ENCODE results near the gene SH2D2A. TPM values are rescaled to one million over a fixed set of nuclear protein-coding genes. Genes with fewer than 3 reads are reported as not detected.

The SH2D2A gene
- total RNA-seq, 2 experiments from 2014 or later = 134 to 138 TPM

DNA sequence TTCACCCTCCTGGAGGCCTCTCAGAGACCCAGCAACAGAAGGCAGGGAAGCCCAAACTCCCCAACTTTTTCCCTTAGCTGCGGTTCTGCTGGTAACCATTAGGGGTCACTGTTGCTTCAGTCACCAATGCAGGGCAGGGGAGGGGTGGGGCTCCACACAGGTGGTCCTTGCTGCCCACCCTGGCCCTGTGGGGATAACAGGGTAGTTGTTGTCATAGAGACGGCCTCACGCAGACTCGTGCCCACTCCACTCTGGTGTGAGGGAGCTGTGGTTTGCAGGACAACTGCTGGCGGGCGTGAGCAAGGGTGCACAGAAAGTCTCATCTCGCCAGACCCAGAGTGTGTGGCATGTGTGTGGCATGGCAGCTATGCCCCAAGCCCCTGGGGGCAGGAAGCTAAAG lies 22.3 kb upstream of the SH2D2A start:
- CTCF ChIA-PET = interaction anchor here (0.6 to 7.6 kb wide), 25 partner anchors 9 to 150 kb away, joined by 3 to 133 read pairs (median 5); partner anchors contain the start of genes INSRR, METTL25B, NTRK1 and PEAR1
- peaks cover 26% of the 10 kb centered on the region for H3K4me1 Mint-ChIP-seq (ENCODE audit: low read depth)
- H3K27ac Mint-ChIP-seq = no peak overlapping the region

DNA sequence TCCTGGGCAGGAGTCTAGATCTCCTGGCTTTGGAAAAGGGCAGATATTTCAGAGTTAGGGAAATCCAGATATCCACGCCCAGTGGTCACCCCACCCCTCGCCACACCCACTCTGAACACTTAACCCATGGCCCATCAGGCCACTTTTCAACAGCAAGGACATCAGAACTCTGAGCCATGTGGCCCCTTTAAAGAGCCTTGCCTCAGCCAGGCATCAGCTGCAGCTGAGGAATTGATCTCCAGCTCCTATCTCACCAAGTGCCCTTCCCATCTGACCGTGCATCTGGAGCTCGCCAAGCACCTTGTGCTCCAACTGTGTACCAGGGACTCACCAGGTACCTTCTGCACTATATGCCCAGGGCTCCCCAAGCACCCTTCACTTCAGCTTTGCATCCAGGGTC lies 20.2 kb upstream of the SH2D2A start:
- H3K4me3 Mint-ChIP-seq = no peak overlapping the region
- intact Hi-C loops (cut with micrococcal nuclease) = loop anchor here (1.0 kb wide), 2 partner anchors 21 to 40 kb away; partner anchors contain the start of gene SH2D2A
- no peak overlapping the region for H3K27ac Mint-ChIP-seq
- H3K9me3 Mint-ChIP-seq = no peaks in the 10 kb centered on the region
- no peak for DNase-seq
- H3K27me3 Mint-ChIP-seq (ENCODE audit: low read depth) = peaks cover 18% of the 10 kb centered on the region
- CTCF ChIA-PET = interaction anchor here (1.0 to 7.6 kb wide), 12 partner anchors 9 to 148 kb away, joined by 3 to 133 read pairs (median 10); partner anchors contain the start of genes CRABP2, INSRR, NTRK1 and PEAR1
- no peaks in the 10 kb centered on the region for H3K36me3 Mint-ChIP-seq (ENCODE audit: low read depth)
- H3K4me1 Mint-ChIP-seq (ENCODE audit: low read depth) = peaks cover 29% of the 10 kb centered on the region

More for the DNA sequence above, 22.3 kb upstream of the SH2D2A start:
- peak; percentile 58 for DNase-seq
- peaks cover 34% of the 10 kb centered on the region for H3K27me3 Mint-ChIP-seq (ENCODE audit: low read depth)
- no peaks in the 10 kb centered on the region for H3K9me3 Mint-ChIP-seq
- no peak overlapping the region for H3K4me3 Mint-ChIP-seq
- H3K36me3 Mint-ChIP-seq (ENCODE audit: low read depth) = no peaks in the 10 kb centered on the region
- intact Hi-C loops (cut with micrococcal nuclease) = loop anchor here (1.0 kb wide), 2 partner anchors 21 to 51 kb away; partner anchors contain the start of gene NTRK1

DNA sequence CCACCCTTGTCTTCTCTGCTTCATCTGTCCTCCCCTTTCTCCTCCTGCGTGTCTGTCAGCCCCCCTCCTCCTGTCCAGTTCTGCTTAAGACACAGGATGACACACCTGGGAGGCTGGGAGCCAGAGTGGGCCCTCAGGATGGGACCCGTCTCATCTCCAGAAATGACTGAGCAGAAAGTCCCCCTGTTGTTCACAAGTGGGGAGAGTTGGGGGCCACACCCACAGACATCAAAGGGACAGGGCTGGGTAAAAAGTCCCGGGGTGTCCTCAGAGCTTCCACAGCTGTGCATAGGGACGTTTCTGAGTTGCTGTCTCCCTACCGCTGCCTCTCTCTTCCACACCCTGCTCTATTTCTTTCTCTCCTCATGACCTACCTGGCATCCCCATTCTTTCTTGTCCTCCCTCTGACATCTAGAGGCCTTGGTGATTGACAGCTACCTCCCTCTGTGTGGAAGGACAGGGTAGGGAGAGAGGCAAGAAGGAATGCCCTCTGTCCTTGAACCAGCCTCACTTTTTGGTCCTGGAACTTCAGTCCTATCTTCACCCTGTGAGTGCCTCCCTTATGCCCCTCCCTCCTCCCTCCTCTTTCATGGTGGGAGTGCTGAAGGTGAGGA lies 19.5 kb upstream of the SH2D2A start:
- peak; percentile 81 for DNase-seq
- Mint-ChIP-seq H3K4me1 (ENCODE audit: low read depth) (peaks cover 29% of the 10 kb centered on the region), H3K27me3 (ENCODE audit: low read depth) (peaks cover 14% of the 10 kb centered on the region), H3K4me3 (no peak overlapping the region), H3K9me3 (no peaks in the 10 kb centered on the region), H3K36me3 (ENCODE audit: low read depth) (no peaks in the 10 kb centered on the region), H3K27ac (peak overlapping the region; percentile 10)
- intact Hi-C loops (cut with micrococcal nuclease) = loop anchor here (1.0 kb wide), 2 partner anchors 20 to 39 kb away; partner anchors contain the start of gene SH2D2A
- CTCF ChIA-PET = interaction anchor here (1.0 to 7.6 kb wide), 6 partner anchors 11 to 147 kb away, joined by 3 to 133 read pairs (median 20); partner anchors contain the start of genes CRABP2, INSRR, NTRK1 and PEAR1

DNA sequence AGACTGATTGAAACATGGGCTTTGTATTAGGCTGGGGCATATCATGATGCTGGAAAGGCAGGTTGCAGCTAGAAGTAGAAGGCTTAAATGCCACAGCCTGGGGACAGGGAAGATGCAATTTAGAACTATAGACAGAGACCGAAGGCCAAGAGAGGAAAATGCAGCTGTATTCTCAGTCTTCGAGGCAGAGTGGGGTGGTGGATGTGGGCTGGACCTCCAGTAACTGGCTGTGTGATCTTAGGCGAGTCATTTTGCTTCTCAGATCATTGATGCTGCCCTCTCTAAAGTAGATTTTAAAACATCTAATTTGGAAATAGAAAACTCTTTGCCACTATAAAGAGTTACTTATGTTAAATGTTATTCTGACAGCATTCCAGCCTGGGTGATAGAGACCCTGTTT lies 17.7 kb upstream of the SH2D2A start:
- intact Hi-C loops (cut with micrococcal nuclease) = no loop called here
- CTCF ChIA-PET = interaction anchor here (0.8 to 1.4 kb wide), 3 partner anchors 26 to 42 kb away, joined by 3 to 6 read pairs (median 4); partner anchors contain the start of gene NTRK1
- no peak overlapping the region for H3K27ac Mint-ChIP-seq
- H3K36me3 Mint-ChIP-seq (ENCODE audit: low read depth) = no peaks in the 10 kb centered on the region
- H3K4me1 Mint-ChIP-seq (ENCODE audit: low read depth) = peaks cover 29% of the 10 kb centered on the region
- no peak for DNase-seq
- H3K4me3 Mint-ChIP-seq = no peak overlapping the region
- H3K27me3 Mint-ChIP-seq (ENCODE audit: low read depth) = peaks cover 5% of the 10 kb centered on the region
- no peaks in the 10 kb centered on the region for H3K9me3 Mint-ChIP-seq

DNA sequence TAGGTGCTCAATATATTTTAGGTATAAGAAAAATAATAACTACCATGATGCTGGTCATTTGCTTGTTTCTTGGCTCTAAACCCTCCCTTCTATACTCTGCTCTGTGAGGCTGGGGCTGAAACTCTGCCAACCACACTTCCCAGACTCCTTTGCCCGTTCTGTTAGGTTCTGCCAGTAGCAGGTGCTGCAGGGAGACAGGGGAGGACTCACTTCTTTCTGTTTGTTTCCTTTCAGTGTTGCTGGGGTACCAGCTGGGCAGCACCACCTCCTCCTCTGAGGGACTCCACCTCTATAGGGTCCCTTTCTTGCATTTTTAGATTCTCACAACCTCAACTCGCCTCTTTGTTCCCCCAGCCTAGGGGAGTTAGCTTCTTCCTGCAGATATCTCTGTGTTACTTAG lies 17.0 kb upstream of the SH2D2A start:
- Mint-ChIP-seq H3K4me3 (no peak overlapping the region), H3K4me1 (ENCODE audit: low read depth) (peaks cover 28% of the 10 kb centered on the region), H3K36me3 (ENCODE audit: low read depth) (no peaks in the 10 kb centered on the region), H3K27me3 (ENCODE audit: low read depth) (peaks cover 3% of the 10 kb centered on the region), H3K9me3 (no peaks in the 10 kb centered on the region), H3K27ac (no peak overlapping the region)
- peak; percentile 49 for DNase-seq
- intact Hi-C loops (cut with micrococcal nuclease) = no loop called here
- CTCF ChIA-PET = interaction anchor here (0.8 to 1.8 kb wide), 5 partner anchors 12 to 144 kb away, joined by 3 to 6 read pairs (median 4); partner anchors contain the start of gene NTRK1

DNA sequence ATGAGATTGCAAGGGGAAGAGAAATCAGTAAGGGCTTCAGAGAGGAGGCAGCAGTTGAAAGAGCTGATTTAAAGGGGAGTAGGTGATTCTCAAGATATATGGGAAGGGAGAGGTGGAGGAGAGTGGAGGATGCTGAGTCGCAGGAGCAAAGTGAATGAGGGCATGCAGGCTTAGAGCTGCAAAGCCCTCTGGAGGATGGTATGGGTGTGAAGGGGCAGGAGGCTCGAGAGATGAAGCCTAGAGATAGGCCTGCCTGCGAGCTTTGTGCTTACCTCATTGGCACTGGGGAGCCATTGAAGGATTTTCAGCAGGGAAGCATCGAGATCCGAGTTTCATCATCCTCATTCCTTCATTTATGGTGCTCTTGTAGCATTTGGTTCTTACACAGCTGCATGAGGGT lies 15.8 kb upstream of the SH2D2A start:
- Mint-ChIP-seq H3K36me3 (ENCODE audit: low read depth) (no peaks in the 10 kb centered on the region), H3K27ac (no peak overlapping the region), H3K9me3 (no peaks in the 10 kb centered on the region), H3K4me3 (no peak overlapping the region), H3K27me3 (ENCODE audit: low read depth) (peaks cover 3% of the 10 kb centered on the region), H3K4me1 (ENCODE audit: low read depth) (peaks cover 27% of the 10 kb centered on the region)
- CTCF ChIA-PET = interaction anchor here (1.2 to 1.8 kb wide), 2 partner anchors 27 to 143 kb away, joined by 3 to 6 read pairs; no protein-coding TSS in a partner anchor
- intact Hi-C loops (cut with micrococcal nuclease) = no loop called here
- DNase-seq = no peak

DNA sequence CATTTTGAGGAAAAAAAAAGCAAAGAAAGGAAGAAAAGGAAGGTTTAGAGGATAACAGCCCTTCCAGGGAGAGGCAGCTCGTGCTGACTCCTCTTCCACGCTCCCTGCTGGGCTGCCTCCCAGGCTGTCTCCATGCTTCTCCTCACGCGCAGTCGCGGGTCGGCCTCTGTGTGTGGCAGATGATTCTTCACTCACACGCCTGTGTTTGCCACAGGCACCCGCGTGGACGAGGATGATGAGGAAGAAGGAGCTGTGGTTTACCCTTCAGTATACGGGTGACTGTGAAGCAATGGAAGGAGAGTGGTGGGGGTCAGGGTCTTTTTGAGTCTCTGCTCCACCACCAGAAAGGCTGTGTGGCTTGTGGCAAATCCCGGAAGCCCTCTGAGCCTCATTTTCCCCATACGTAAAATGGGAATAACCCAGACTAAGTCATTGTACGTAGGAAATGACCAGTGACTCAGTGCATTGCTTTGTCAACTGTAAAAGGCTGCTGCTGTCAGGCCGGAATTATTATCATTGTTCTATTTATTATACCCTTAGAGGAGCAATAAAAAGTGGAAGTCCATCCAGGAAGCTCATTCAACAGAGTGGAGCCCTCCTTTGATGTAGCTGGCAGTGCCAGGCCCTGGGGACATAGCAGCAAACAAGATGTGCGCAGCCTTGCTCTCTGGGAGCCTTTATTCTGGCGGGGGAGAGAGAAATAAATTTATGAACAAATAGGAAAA lies 11.9 kb upstream of the SH2D2A start:
- peaks cover 3% of the 10 kb centered on the region for H3K27me3 Mint-ChIP-seq (ENCODE audit: low read depth)
- no peak overlapping the region for H3K4me3 Mint-ChIP-seq
- intact Hi-C loops (cut with micrococcal nuclease) = no loop called here
- H3K4me1 Mint-ChIP-seq (ENCODE audit: low read depth) = no peaks in the 10 kb centered on the region
- DNase-seq = no peak
- CTCF ChIA-PET = interaction anchor here (0.6 to 1.5 kb wide), 4 partner anchors 9 to 289 kb away, joined by 3 to 6 read pairs (median 4); partner anchors contain the start of genes INSRR, NTRK1 and PRCC
- H3K9me3 Mint-ChIP-seq = no peaks in the 10 kb centered on the region
- no peaks in the 10 kb centered on the region for H3K36me3 Mint-ChIP-seq (ENCODE audit: low read depth)
- H3K27ac Mint-ChIP-seq = no peak overlapping the region

DNA sequence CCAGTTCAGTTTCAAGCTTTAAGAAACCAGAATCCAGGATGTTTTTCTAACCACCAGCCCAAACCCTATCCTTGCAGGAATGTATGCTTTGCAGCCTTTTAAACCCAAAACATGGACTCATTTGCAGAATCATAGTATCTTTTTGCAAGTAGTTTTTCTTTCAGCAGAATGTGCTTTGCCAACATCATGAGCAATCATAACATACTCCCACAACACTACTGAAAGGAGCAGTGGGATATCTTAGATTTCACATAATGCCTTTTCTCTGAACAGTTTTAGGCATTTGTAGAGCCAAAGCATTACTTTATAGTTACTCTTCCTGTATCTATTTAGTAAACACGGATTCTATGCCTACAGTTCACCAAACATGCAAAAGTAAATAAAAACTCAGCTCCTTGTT lies 10.0 kb upstream of the SH2D2A start:
- H3K36me3 Mint-ChIP-seq (ENCODE audit: low read depth) = no peaks in the 10 kb centered on the region
- intact Hi-C loops (cut with micrococcal nuclease) = no loop called here
- H3K27ac Mint-ChIP-seq = no peak overlapping the region
- H3K9me3 Mint-ChIP-seq = no peaks in the 10 kb centered on the region
- peaks cover 3% of the 10 kb centered on the region for H3K27me3 Mint-ChIP-seq (ENCODE audit: low read depth)
- H3K4me3 Mint-ChIP-seq = no peak overlapping the region
- no peak for DNase-seq
- CTCF ChIA-PET = interaction anchor here (1.0 to 6.0 kb wide), 5 partner anchors 12 to 101 kb away, joined by 3 to 40 read pairs (median 3); no protein-coding TSS in a partner anchor
- H3K4me1 Mint-ChIP-seq (ENCODE audit: low read depth) = peaks cover 13% of the 10 kb centered on the region

DNA sequence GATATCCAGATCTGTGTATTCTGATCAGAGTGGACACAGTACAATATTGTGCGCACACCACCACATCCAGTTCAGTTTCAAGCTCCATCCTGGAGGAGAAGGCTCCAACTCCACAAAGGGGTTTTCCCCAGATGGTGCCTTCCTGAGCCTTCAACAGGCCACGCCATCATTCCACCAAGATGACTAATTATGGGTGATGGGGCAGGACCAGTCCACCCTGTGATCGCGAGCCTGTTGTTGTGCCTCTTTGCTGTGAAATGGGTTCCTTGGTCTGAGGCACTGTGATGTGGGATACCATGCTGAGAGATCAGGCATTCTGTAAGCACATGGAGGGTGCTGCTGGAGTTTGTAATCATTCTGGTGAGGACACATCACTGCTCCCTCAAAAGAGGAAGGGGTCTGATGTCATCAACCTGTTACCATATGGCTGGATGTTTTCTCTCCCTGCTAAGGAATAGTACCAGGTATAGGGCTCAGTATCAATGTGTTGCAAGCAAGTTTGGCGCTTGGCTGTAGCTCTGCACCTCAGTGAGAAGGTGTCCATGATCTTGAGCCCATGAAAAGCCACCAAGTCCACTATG lies 6.7 kb upstream of the SH2D2A start:
- CTCF ChIA-PET = interaction anchor here (1.2 to 6.0 kb wide), 3 partner anchors 16 to 37 kb away, joined by 3 to 40 read pairs (median 18); partner anchors contain the start of genes INSRR and NTRK1
- Mint-ChIP-seq H3K4me1 (ENCODE audit: low read depth) (peaks cover 18% of the 10 kb centered on the region), H3K4me3 (no peak overlapping the region)

DNA sequence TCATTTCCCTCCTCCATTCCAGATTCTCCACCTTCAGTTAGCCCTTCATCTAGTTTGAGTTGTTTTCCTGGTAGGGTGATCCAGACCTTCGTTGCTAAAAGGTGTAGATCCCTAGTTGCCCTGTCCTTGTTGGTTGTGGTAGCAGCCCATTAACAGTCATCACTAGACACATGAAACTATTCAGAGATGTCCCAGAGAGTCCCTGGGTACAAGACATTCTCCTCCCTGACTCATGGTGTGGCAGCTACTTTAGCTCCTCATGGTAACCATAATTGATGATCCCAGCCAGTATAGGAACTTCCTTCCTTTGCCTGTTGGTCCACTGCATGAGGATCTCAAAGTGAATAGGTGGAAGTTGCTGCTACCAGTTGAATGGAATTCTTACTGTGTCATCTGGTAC lies 6.0 kb upstream of the SH2D2A start:
- intact Hi-C loops (cut with micrococcal nuclease) = no loop called here

More for the DNA sequence above, 6.7 kb upstream of the SH2D2A start:
- no peak overlapping the region for H3K27ac Mint-ChIP-seq
- H3K9me3 Mint-ChIP-seq = no peaks in the 10 kb centered on the region
- intact Hi-C loops (cut with micrococcal nuclease) = no loop called here
- no peaks in the 10 kb centered on the region for H3K36me3 Mint-ChIP-seq (ENCODE audit: low read depth)
- no peak for DNase-seq
- no peaks in the 10 kb centered on the region for H3K27me3 Mint-ChIP-seq (ENCODE audit: low read depth)

DNA sequence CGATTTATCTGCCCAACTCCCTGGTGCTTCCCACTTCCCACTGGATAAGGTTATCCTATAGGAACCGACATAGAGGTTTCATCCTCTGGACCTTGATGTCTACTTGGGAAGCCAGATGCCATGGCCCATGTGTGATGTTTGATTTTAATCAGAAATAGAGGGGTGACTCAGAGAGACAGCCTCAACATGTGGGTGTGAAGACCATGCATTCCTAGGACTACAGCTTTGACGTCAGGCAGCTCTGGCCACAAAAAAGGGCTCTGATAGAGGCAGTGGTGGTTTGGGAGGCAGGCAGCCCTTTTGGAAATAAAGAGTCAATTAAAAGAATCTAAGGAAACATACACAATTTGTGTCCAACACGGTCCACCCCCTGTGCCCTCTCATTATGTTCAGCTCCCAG lies 5.2 kb upstream of the SH2D2A start:
- DNase-seq = peak; percentile 67
- H3K36me3 Mint-ChIP-seq (ENCODE audit: low read depth) = no peaks in the 10 kb centered on the region
- H3K27ac Mint-ChIP-seq = no peak overlapping the region
- H3K9me3 Mint-ChIP-seq = no peaks in the 10 kb centered on the region
- H3K27me3 Mint-ChIP-seq (ENCODE audit: low read depth) = no peaks in the 10 kb centered on the region
- CTCF ChIA-PET = interaction anchor here (0.6 to 6.0 kb wide), 11 partner anchors 8 to 178 kb away, joined by 3 to 40 read pairs (median 4); partner anchors contain the start of genes INSRR and NTRK1
- intact Hi-C loops (cut with micrococcal nuclease) = no loop called here
- H3K4me3 Mint-ChIP-seq = no peak overlapping the region
- peaks cover 25% of the 10 kb centered on the region for H3K4me1 Mint-ChIP-seq (ENCODE audit: low read depth)

More for the DNA sequence above, 6.0 kb upstream of the SH2D2A start:
- Mint-ChIP-seq H3K27ac (no peak overlapping the region), H3K36me3 (ENCODE audit: low read depth) (no peaks in the 10 kb centered on the region), H3K4me1 (ENCODE audit: low read depth) (peaks cover 21% of the 10 kb centered on the region), H3K4me3 (no peak overlapping the region), H3K9me3 (no peaks in the 10 kb centered on the region), H3K27me3 (ENCODE audit: low read depth) (no peaks in the 10 kb centered on the region)
- DNase-seq = no peak
- CTCF ChIA-PET = interaction anchor here (0.7 to 6.0 kb wide), 9 partner anchors 9 to 179 kb away, joined by 3 to 40 read pairs (median 5); partner anchors contain the start of genes INSRR and NTRK1

All from activated naive CD4-positive, alpha-beta T cell treated with anti-CD3 and anti-CD28 coated beads for 36 hours (primary cell).